Suppressor macrophage treated with lipopolysaccharide for 1 hour (primary cell): ENCODE measurements around the gene AGFG2.

Experiments used
- DNase-seq, 3 donors: peaks; one replicate each; pipeline ENCODE4 v3.0.0-alpha.2; 2020 to 2022

AGFG2 gene

DNA sequence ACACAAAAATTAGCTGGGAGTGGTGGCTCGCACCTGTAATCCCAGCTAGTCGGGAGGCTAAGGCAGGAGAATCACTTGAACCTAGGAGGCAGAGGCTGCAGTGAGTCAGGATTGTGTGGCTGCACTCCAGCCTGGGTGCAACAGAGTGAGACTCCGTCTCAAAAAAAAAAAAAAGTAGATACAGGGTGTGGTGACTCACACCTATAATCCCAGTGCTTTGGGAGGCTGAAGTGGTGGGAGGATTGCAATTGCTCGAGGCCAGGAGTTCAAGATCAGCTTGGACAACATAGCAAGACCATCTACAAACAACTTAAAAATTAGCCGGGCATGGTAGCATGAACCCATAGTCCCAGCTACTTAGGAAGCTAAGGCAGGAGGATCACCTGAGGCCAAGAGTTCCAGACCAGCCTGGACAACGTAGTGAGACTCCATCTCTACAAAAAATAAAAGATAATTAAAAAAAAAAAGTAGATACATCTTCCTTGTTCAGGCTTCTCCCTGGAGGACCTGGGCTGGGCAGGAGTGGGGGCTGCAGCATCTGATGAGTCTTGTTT, 75.4 kb downstream of the AGFG2 start:
- peak in 2 of 3 donors; percentile 30 to 43 for DNase-seq
